HFFc6 (cell line): Measurements from ENCODE around the gene PROX2. TPM values are rescaled to one million over a fixed set of nuclear protein-coding genes. Genes with fewer than 3 reads are reported as not detected.
A peak's percentile ranks its signal among the peaks of the same experiment; 100 is the strongest.

Experiments
- DNase-seq: peaks from one replicate; pipeline ENCODE4 v3.0.0-alpha.2; 2018
- H3K27ac Mint-ChIP-seq: 2 replicates; pipeline ENCODE4 v1.8.0; 2020; ENCODE audit warnings: mild to moderate bottlenecking, mixed read lengths
- H3K27me3 Mint-ChIP-seq: 2 replicates; pipeline ENCODE4 v1.8.0; 2021; ENCODE audit warnings: mild to moderate bottlenecking, moderate library complexity, mixed read lengths; ENCODE audit not compliant: insufficient read depth
- H3K36me3 Mint-ChIP-seq: 2 replicates; pipeline ENCODE4 v1.8.0; 2021; ENCODE audit warnings: low read depth, mixed read lengths
- H3K4me1 Mint-ChIP-seq: 2 replicates; pipeline ENCODE4 v1.8.0; 2020; ENCODE audit warnings: low read depth, mixed read lengths
- H3K4me3 Mint-ChIP-seq: 2 replicates; pipeline ENCODE4 v1.8.0; 2020; ENCODE audit warnings: mild to moderate bottlenecking, moderate library complexity, mixed read lengths
- H3K9me3 Mint-ChIP-seq: 2 replicates; pipeline ENCODE4 v1.8.0; 2020; ENCODE audit warnings: mild to moderate bottlenecking, mixed read lengths
- CTCF ChIP-seq: fragments of 200-600 bp; sonication (generic); IDR thresholded peaks from 2 replicates; pipeline ENCODE4 v1.5.0; 2021; ENCODE audit warnings: antibody characterized with exemption, mild to moderate bottlenecking
- total RNA-seq, 6 experiments: library from RNA; stranded (reverse); fragmentation: NEBNext Ultra II Directional; extraction: Animal tissue kit (Norgen Biotek cat#: 25700); gene quantifications; 2 replicates in 1 of 6; 3 replicates in 5 of 6; pipeline ENCODE4 v1.2.3, GENCODE V29; 2021

The PROX2 gene
- total RNA-seq, 6 experiments from 2014 or later = not detected

DNA sequence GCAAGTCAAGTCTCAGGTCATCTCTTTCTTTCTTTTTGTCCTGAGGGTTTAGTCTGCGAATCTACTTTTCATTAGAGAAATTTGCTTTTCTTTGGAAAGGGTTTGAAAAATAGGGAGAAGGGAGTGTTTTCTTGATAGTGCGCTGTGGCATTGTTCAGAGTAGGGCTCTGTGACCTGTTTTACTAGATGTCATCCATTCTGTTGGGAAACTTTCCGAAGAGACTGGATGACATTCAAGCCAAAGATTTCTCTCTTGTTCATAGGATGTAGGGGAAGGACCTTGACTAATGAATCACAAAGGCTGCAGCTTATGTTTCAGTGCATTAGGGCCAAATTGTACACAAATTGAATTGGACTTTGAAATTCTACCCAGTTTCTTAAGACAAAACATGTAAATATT lies 20.5 kb upstream of the PROX2 start:
- TF ChIP-seq CTCF = no peak
- Mint-ChIP-seq H3K27ac (no peak overlapping the region), H3K27me3 (no peaks in the 10 kb centered on the region; the same call in 1 of the 2 replicates), H3K4me3 (no peak overlapping the region), H3K4me1 (peaks cover 9% of the 10 kb centered on the region), H3K9me3 (no peaks in the 10 kb centered on the region), H3K36me3 (peaks cover 40% of the 10 kb centered on the region)
- no peak for DNase-seq

DNA sequence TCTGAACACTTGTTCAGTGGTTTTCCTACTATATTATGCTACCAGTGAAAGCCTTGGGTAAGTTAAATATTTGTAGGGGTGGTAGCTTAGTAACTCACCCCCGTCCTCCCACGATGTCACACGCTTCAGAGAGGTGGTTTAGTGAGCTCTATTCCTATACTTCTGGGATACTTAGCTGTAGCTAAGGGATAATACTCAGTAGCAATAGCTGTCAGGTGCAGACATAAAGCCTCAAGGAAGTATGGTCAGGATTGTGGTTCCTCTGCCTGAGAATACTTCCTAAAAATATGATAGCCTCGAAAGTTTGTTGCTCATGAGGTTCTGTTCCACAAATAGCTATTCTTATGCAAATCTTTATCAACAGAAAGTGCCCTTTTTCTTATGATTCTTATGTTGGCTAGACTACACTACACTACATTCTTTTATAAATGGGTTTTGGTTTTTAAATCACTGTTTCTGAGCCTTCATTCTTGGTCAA lies 17.7 kb upstream of the PROX2 start:
- TF ChIP-seq CTCF = no peak

DNA sequence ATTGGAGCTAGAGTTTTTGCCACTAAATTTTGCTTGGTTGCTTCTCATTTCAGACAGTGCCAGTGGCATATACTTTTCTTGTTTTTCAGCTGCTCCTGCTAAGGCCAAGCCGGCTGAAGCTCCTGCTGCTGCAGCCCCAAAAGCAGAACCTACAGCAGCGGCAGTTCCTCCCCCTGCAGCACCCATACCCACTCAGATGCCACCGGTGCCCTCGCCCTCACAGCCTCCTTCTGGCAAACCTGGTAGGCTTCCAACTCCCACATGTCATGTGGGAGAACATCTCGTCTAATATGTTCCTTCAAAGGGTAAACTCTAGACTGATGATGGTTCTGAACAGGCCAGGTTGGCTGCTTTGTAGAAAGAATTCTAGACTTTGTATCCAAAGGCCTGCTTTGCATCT lies 16.8 kb upstream of the PROX2 start:
- TF ChIP-seq CTCF = no peak
- Mint-ChIP-seq H3K4me3 (no peak overlapping the region), H3K9me3 (no peaks in the 10 kb centered on the region), H3K4me1 (peaks cover 25% of the 10 kb centered on the region), H3K27ac (no peak overlapping the region), H3K27me3 (no peaks in the 10 kb centered on the region; the same call in 1 of the 2 replicates), H3K36me3 (peaks cover 23% of the 10 kb centered on the region)
- no peak for DNase-seq

More for the DNA sequence above, 17.7 kb upstream of the PROX2 start:
- Mint-ChIP-seq H3K9me3 (no peaks in the 10 kb centered on the region), H3K36me3 (peaks cover 27% of the 10 kb centered on the region), H3K4me3 (no peak overlapping the region), H3K4me1 (peaks cover 15% of the 10 kb centered on the region), H3K27ac (no peak overlapping the region), H3K27me3 (no peaks in the 10 kb centered on the region; the same call in 1 of the 2 replicates)
- DNase-seq = no peak

GRCh38 chr14:74891870-74892269 lies 15.9 kb upstream of the PROX2 start:
- Mint-ChIP-seq H3K27me3 (no peaks in the 10 kb centered on the region; the same call in 1 of the 2 replicates), H3K4me3 (no peak overlapping the region), H3K27ac (peak overlapping the region; percentile 21; the same call in 1 of the 2 replicates), H3K36me3 (peaks cover 18% of the 10 kb centered on the region), H3K9me3 (no peaks in the 10 kb centered on the region), H3K4me1 (peaks cover 27% of the 10 kb centered on the region)
- DNase-seq = no peak
- TF ChIP-seq CTCF = no peak

GRCh38 chr14:74890262-74890661 lies 14.3 kb upstream of the PROX2 start:
- peaks cover 16% of the 10 kb centered on the region for H3K36me3 Mint-ChIP-seq
- no peak overlapping the region for H3K4me3 Mint-ChIP-seq
- H3K27me3 Mint-ChIP-seq = peaks cover 3% of the 10 kb centered on the region; the same call in 1 of the 2 replicates
- H3K27ac Mint-ChIP-seq = no peak overlapping the region
- H3K9me3 Mint-ChIP-seq = no peaks in the 10 kb centered on the region
- no peak for TF ChIP-seq CTCF
- no peak for DNase-seq
- H3K4me1 Mint-ChIP-seq = peaks cover 43% of the 10 kb centered on the region
